ENCODE data around the gene PLIN5. TPM values are rescaled to one million over a fixed set of nuclear protein-coding genes. Genes with fewer than 3 reads are reported as not detected.

Gene PLIN5
- total RNA-seq, 1 donor from 2014 or later: not detected

DNA sequence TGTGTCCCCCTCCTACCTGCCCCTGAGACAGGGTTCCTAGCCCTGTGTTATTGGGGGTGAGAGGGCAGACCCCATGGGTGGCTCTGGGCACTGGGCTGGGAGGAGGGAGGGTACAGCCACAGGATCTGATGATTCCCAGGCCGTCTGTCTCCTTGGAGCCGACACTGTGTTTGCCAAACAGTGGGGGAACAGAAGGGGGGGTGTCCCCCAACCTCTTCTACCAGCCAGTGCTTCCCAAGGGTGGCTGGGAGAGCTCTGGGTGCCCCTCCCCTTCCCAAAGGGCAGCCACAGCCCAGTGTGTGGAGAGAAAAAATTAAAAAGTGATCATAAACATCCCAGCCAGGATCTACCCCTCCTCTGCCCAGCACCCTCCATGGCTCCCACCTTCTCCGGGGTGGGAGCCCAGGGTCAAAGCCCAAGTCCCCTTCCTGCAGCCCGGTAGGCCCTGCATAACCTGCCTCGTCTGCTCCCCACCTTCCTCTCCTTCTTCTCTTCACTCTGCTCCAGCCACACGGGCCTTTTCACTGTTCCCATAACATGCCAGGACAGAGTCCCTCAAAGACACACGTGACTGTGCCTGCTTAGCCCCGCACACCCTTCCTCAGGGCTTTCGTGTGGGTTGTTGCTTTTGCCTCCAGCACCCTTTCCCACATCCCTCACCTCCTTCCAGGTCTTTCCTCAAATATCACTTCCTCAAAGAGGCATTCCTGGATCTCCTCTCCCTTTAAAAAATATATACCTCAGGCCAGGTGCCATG lies 15.3 kb downstream of the PLIN5 start:
- Mint-ChIP-seq H3K4me1 (ENCODE audit: low read depth) (no peaks in the 10 kb centered on the region), H3K4me3 (no peak overlapping the region), H3K9me3 (no peaks in the 10 kb centered on the region), H3K36me3 (ENCODE audit: low read depth) (no peaks in the 10 kb centered on the region), H3K27me3 (ENCODE audit: insufficient read depth) (peaks cover 2% of the 10 kb centered on the region), H3K27ac (no peak overlapping the region)
- intact Hi-C loops (cut with micrococcal nuclease): no loop called here
- DNase-seq (ENCODE audit: low spot score): no peak

DNA sequence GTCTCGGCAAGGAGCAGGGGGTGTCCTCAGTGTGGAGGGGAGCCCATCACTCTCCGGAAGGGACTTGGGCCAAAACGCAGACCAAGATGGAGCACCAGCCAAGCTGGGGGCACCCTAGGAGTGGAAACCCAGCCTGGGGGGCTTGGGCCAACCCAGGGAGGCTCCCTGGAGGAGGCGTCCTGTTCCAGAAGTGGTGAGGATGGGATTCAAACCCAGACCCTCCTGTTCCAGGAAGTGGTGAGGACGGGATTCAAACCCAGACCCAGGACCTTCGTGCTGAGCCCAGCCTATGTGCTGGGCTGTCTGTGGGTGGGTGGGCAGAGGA lies 15.9 kb downstream of the PLIN5 start:
- DNase-seq (ENCODE audit: low spot score): no peak
- intact Hi-C loops (cut with micrococcal nuclease): no loop called here
- Mint-ChIP-seq H3K4me3 (no peak overlapping the region), H3K36me3 (ENCODE audit: low read depth) (no peaks in the 10 kb centered on the region), H3K27me3 (ENCODE audit: insufficient read depth) (peaks cover 2% of the 10 kb centered on the region), H3K4me1 (ENCODE audit: low read depth) (no peaks in the 10 kb centered on the region), H3K9me3 (no peaks in the 10 kb centered on the region), H3K27ac (no peak overlapping the region)

- no peaks in the 10 kb centered on the region for H3K9me3 Mint-ChIP-seq
- no peaks in the 10 kb centered on the region for H3K4me1 Mint-ChIP-seq (ENCODE audit: low read depth)
- H3K27me3 Mint-ChIP-seq (ENCODE audit: insufficient read depth): peaks cover 2% of the 10 kb centered on the region
- no peak for DNase-seq (ENCODE audit: low spot score)
- no peaks in the 10 kb centered on the region for H3K36me3 Mint-ChIP-seq (ENCODE audit: low read depth)
- H3K27ac Mint-ChIP-seq: no peak within 1 kb of the TSS
- intact Hi-C loops (cut with micrococcal nuclease): no loop called here
- H3K4me3 Mint-ChIP-seq: no peak within 1 kb of the TSS
Measured at GRCh38 chr19:4518345-4519171, 16.5 kb downstream of the PLIN5 start, which contains the start of gene PLIN4. PLIN4 (minus strand) TSS chr19:4518486; CDS start chr19:4518272, 214 bp downstream.

GRCh38 chr19:4517451-4518057 lies 17.5 kb downstream of the PLIN5 start:
- no peak for DNase-seq (ENCODE audit: low spot score)
- no peak overlapping the region for H3K4me3 Mint-ChIP-seq
- intact Hi-C loops (cut with micrococcal nuclease): no loop called here
- no peaks in the 10 kb centered on the region for H3K36me3 Mint-ChIP-seq (ENCODE audit: low read depth)
- H3K27me3 Mint-ChIP-seq (ENCODE audit: insufficient read depth): peaks cover 2% of the 10 kb centered on the region
- no peak overlapping the region for H3K27ac Mint-ChIP-seq
- H3K4me1 Mint-ChIP-seq (ENCODE audit: low read depth): no peaks in the 10 kb centered on the region
- no peaks in the 10 kb centered on the region for H3K9me3 Mint-ChIP-seq

DNA sequence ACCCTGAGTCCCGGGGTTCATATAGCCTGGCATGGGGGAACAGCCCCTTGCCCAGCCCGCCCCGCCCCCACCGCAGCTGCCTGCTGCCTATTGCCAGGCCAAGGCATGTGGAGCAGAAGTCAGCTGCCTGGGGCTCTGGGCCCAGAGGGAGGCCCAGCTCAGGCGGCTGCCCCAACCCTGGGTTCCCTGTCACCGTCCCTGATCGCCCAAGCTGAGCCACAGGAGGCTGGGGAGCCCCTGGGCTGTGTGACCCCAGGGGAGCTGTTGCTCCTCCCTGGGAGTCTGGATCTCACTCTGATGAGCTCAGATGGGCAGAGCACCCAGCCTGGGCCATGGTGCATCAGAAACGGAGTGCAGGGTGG lies 18.1 kb downstream of the PLIN5 start:
- no peak for DNase-seq (ENCODE audit: low spot score)
- peaks cover 2% of the 10 kb centered on the region for H3K27me3 Mint-ChIP-seq (ENCODE audit: insufficient read depth)
- H3K9me3 Mint-ChIP-seq: no peaks in the 10 kb centered on the region
- no peak overlapping the region for H3K27ac Mint-ChIP-seq
- H3K4me1 Mint-ChIP-seq (ENCODE audit: low read depth): no peaks in the 10 kb centered on the region
- intact Hi-C loops (cut with micrococcal nuclease): no loop called here
- H3K36me3 Mint-ChIP-seq (ENCODE audit: low read depth): no peaks in the 10 kb centered on the region
- H3K4me3 Mint-ChIP-seq: no peak overlapping the region

- intact Hi-C loops (cut with micrococcal nuclease): no loop called here
- Mint-ChIP-seq H3K9me3 (no peaks in the 10 kb centered on the region), H3K27ac (no peak overlapping the region), H3K4me3 (no peak overlapping the region), H3K4me1 (ENCODE audit: low read depth) (no peaks in the 10 kb centered on the region), H3K36me3 (ENCODE audit: low read depth) (no peaks in the 10 kb centered on the region), H3K27me3 (ENCODE audit: insufficient read depth) (peaks cover 2% of the 10 kb centered on the region)
- DNase-seq (ENCODE audit: low spot score): no peak
Measured at GRCh38 chr19:4516199-4516938, 18.7 kb downstream of the PLIN5 start.

DNA sequence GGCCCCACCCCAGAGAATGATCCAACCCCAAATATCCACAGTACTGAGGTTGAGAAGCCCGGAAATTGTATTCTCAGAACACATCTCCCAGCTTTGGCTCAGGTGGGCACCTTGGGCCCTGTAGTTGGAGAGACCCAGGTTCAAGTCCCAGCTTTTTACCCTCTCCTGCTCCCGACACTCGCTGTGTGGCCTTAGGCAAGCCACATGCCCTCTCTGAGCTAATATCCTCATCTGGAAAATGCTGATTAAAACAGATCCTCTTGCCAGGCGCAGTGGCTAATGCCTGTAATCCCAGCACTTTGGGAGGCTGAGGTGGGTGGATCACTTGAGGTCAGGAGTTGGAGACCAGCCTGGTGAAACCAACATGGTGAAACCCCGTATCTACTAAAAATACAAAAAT lies 19.3 kb downstream of the PLIN5 start:
- no peak overlapping the region for H3K4me3 Mint-ChIP-seq

GRCh38 chr19:4513248-4513647 lies 21.8 kb downstream of the PLIN5 start:
- Mint-ChIP-seq H3K4me1 (ENCODE audit: low read depth) (no peaks in the 10 kb centered on the region), H3K4me3 (no peak overlapping the region), H3K9me3 (no peaks in the 10 kb centered on the region), H3K27ac (no peak overlapping the region), H3K27me3 (ENCODE audit: insufficient read depth) (no peaks in the 10 kb centered on the region), H3K36me3 (ENCODE audit: low read depth) (no peaks in the 10 kb centered on the region)
- intact Hi-C loops (cut with micrococcal nuclease): no loop called here
- no peak for DNase-seq (ENCODE audit: low spot score)

More for the DNA sequence above, 19.3 kb downstream of the PLIN5 start:
- intact Hi-C loops (cut with micrococcal nuclease): no loop called here
- Mint-ChIP-seq H3K27me3 (ENCODE audit: insufficient read depth) (no peaks in the 10 kb centered on the region), H3K36me3 (ENCODE audit: low read depth) (no peaks in the 10 kb centered on the region), H3K9me3 (no peaks in the 10 kb centered on the region), H3K4me1 (ENCODE audit: low read depth) (no peaks in the 10 kb centered on the region), H3K27ac (no peak overlapping the region)
- DNase-seq (ENCODE audit: low spot score): no peak

DNA sequence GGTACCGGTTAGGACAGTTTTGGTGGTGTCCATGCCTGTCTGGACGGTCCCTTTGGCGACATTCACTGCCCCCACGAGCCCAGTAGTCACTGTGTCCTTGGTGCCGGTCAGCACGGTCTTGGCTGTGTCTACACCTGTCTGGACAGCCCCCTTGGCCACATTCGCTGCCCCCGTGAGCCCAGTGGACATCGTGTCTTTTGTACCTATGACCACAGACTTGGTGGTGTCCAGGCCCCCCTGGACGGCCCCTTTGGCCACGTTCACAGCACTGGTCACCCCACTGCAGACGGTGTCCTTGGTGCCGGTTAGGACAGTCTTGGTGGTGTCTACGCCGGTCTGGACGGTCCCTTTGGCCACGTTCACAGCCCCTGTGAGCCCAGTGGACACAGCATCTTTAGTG lies 23.0 kb downstream of the PLIN5 start:
- intact Hi-C loops (cut with micrococcal nuclease): no loop called here
- Mint-ChIP-seq H3K9me3 (no peaks in the 10 kb centered on the region), H3K36me3 (ENCODE audit: low read depth) (no peaks in the 10 kb centered on the region), H3K4me3 (no peak overlapping the region), H3K27me3 (ENCODE audit: insufficient read depth) (no peaks in the 10 kb centered on the region), H3K4me1 (ENCODE audit: low read depth) (no peaks in the 10 kb centered on the region), H3K27ac (no peak overlapping the region)
- DNase-seq (ENCODE audit: low spot score): no peak

DNA sequence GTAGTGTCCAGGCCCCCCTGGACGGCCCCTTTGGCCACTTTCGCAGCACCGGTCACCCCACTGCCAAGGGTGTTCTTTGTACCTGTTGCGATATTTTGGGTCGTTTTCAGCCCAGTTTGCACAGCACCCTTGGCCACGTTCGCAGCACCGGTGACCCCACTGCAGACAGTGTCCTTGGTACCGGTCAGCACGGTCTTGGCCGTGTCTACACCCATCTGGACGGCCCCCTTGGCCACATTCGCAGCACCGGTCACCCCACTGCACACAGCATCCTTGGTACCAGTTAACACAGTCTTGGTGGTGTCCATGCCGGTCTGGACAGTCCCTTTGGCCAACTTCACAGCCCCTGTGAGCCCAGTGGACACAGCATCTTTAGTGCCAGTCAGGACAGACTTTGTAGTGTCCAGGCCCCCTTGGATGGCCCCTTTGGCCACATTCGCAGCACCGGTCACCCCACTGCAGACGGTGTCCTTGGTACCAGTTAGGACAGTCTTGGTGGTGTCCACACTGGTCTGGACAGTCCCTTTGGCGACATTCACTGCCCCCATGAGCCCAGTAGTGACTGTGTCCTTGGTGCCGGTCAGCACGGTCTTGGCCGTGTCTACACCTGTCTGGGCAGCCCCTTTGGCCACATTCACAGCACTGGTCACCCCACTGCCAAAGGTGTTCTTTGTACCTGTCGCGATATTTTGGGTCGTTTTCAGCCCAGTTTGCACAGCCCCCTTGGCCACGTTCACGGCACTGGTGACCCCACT lies 23.5 kb downstream of the PLIN5 start:
- no peak overlapping the region for H3K4me3 Mint-ChIP-seq
- H3K36me3 Mint-ChIP-seq (ENCODE audit: low read depth): no peaks in the 10 kb centered on the region
- no peaks in the 10 kb centered on the region for H3K27me3 Mint-ChIP-seq (ENCODE audit: insufficient read depth)
- H3K4me1 Mint-ChIP-seq (ENCODE audit: low read depth): peaks cover 3% of the 10 kb centered on the region
- DNase-seq (ENCODE audit: low spot score): no peak
- no peaks in the 10 kb centered on the region for H3K9me3 Mint-ChIP-seq
- H3K27ac Mint-ChIP-seq: no peak overlapping the region
- intact Hi-C loops (cut with micrococcal nuclease): no loop called here

- Mint-ChIP-seq H3K4me1 (ENCODE audit: low read depth) (peaks cover 9% of the 10 kb centered on the region), H3K9me3 (no peaks in the 10 kb centered on the region), H3K36me3 (ENCODE audit: low read depth) (peaks cover 3% of the 10 kb centered on the region), H3K27ac (no peak overlapping the region), H3K4me3 (no peak overlapping the region), H3K27me3 (ENCODE audit: insufficient read depth) (no peaks in the 10 kb centered on the region)
- intact Hi-C loops (cut with micrococcal nuclease): no loop called here
- DNase-seq (ENCODE audit: low spot score): no peak
Measured at GRCh38 chr19:4510435-4511255, 24.4 kb downstream of the PLIN5 start.

DNA sequence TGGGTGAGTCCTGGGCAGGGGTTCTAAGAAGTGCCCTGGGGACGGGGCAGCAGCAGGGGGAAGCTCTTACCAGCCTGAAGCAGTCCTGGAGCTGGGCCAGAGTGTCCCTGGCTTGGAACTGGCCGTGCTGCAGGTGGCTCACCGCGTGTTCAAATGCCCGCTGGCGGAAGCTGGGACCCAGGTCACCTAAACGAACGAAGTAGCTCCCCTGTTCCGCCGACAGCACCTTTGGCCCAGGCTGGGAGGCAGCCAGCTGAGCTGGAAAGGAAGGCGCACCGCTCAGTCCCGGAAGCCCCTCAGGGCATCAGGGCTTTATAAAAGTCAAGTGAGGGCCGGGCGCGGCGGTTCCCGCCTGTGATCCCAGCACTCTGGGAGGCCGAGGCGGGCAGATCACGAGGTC lies 26.3 kb downstream of the PLIN5 start:
- no peak overlapping the region for H3K4me3 Mint-ChIP-seq
- intact Hi-C loops (cut with micrococcal nuclease): no loop called here
- H3K27me3 Mint-ChIP-seq (ENCODE audit: insufficient read depth): no peaks in the 10 kb centered on the region
- DNase-seq (ENCODE audit: low spot score): no peak
- H3K36me3 Mint-ChIP-seq (ENCODE audit: low read depth): peaks cover 3% of the 10 kb centered on the region
- H3K27ac Mint-ChIP-seq: no peak overlapping the region
- H3K9me3 Mint-ChIP-seq: no peaks in the 10 kb centered on the region
- H3K4me1 Mint-ChIP-seq (ENCODE audit: low read depth): peaks cover 9% of the 10 kb centered on the region
